ENCODE data around the gene UBA6.

The UBA6 gene

GRCh38 chr4:67702166-67702565 lies 1.2 kb upstream of the UBA6 start:
- H3K4me3 ChIP-seq (ENCODE audit: low read depth, low read length): peak overlapping the region; percentile 94

GRCh38 chr4:67701517-67701850 lies 529 bp upstream of the UBA6 start:
- H3K4me3 ChIP-seq (ENCODE audit: low read depth, low read length): peak overlapping the region; percentile 94
- no peak for DNase-seq (ENCODE audit: low read depth, low spot score)
- in situ Hi-C loops (cut with HindIII; ENCODE audit: low sequenced_read_pairs): no loop called here
- TF ChIP-seq, protein P1, sequence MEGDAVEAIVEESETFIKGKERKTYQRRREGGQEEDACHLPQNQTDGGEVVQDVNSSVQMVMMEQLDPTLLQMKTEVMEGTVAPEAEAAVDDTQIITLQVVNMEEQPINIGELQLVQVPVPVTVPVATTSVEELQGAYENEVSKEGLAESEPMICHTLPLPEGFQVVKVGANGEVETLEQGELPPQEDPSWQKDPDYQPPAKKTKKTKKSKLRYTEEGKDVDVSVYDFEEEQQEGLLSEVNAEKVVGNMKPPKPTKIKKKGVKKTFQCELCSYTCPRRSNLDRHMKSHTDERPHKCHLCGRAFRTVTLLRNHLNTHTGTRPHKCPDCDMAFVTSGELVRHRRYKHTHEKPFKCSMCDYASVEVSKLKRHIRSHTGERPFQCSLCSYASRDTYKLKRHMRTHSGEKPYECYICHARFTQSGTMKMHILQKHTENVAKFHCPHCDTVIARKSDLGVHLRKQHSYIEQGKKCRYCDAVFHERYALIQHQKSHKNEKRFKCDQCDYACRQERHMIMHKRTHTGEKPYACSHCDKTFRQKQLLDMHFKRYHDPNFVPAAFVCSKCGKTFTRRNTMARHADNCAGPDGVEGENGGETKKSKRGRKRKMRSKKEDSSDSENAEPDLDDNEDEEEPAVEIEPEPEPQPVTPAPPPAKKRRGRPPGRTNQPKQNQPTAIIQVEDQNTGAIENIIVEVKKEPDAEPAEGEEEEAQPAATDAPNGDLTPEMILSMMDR (IDR thresholded peaks at IDR 0.05; ENCODE audit: low read depth, low read length): no peak

More at GRCh38 chr4:67702166-67702565, 1.2 kb upstream of the UBA6 start:
- TF ChIP-seq, protein P1 (IDR thresholded peaks at IDR 0.05; ENCODE audit: low read depth, low read length): no peak
- DNase-seq (ENCODE audit: low read depth, low spot score): no peak
- in situ Hi-C loops (cut with HindIII; ENCODE audit: low sequenced_read_pairs): no loop called here

- peak; percentile 50 for DNase-seq (ENCODE audit: low read depth, low spot score)
- in situ Hi-C loops (cut with HindIII; ENCODE audit: low sequenced_read_pairs): no loop called here
Measured at GRCh38 chr4:67700116-67700737, 728 bp downstream of the UBA6 start.

GRCh38 chr4:67699603-67700002 lies 1.4 kb downstream of the UBA6 start:
- in situ Hi-C loops (cut with HindIII; ENCODE audit: low sequenced_read_pairs): no loop called here
- TF ChIP-seq, protein P1 (IDR thresholded peaks at IDR 0.05; ENCODE audit: low read depth, low read length): no peak
- peak overlapping the region; percentile 94 for H3K4me3 ChIP-seq (ENCODE audit: low read depth, low read length)
- no peak for DNase-seq (ENCODE audit: low read depth, low spot score)

More at GRCh38 chr4:67700116-67700737, 728 bp downstream of the UBA6 start:
- H3K4me3 ChIP-seq (ENCODE audit: low read depth, low read length): peak overlapping the region; percentile 94
- TF ChIP-seq, protein P1 (IDR thresholded peaks at IDR 0.05; ENCODE audit: low read depth, low read length): no peak

DNA sequence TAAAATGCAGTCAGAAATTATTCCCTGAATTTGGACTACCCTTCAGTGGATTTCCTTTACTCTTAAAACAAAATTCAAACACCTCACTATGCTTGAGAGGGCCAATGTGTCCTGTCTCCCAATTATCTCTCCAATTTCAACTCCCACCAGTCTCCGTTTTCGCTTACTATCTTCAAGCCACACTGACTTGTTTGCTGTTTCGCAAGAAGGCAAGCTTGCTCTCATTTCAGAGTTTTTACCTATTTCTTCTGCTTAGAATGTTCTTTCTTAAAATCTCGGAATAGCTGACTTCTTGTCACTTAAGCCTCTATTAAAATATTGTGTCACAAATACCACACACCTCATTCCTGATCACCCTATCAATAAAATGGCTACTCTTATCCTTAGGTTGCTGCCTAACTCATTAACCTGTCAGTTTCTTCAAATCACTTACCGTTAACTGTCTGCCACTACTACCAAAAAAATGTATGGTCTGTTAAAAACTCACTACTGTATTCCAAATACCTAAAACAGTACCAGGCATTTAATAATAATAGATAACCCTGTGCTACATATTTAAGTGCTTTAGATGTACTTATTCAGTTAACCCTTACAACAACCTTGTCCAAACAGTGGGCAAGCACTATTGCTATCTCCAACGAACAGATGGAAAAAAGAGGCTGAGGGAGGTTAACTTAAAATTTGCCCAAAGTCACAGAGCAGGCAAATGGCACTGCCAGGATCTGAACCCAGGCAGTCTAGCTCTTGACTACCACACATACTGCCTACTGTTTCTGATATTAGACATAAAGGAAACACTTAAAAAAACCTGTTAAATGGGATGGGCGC lies 2.9 kb downstream of the UBA6 start:
- TF ChIP-seq, protein P1 (IDR thresholded peaks at IDR 0.05; ENCODE audit: low read depth, low read length): no peak
- no peak overlapping the region for H3K4me3 ChIP-seq (ENCODE audit: low read depth, low read length)
- no peak for DNase-seq (ENCODE audit: low read depth, low spot score)
- in situ Hi-C loops (cut with HindIII; ENCODE audit: low sequenced_read_pairs): no loop called here

GRCh38 chr4:67696061-67696460 lies 4.9 kb downstream of the UBA6 start:
- in situ Hi-C loops (cut with HindIII; ENCODE audit: low sequenced_read_pairs): no loop called here
- DNase-seq (ENCODE audit: low read depth, low spot score): no peak
- TF ChIP-seq, protein P1 (IDR thresholded peaks at IDR 0.05; ENCODE audit: low read depth, low read length): no peak
- H3K4me3 ChIP-seq (ENCODE audit: low read depth, low read length): no peak overlapping the region
